GM12892 (cell line): ENCODE data around the gene GHITM.

Experiments used
- DNase-seq: peaks from one replicate; pipeline ENCODE4 v3.0.0; 2011; ENCODE audit not compliant: insufficient read length
- FAIRE-seq: peaks from 2 replicates; lab custom pipeline; 2011; peaks lifted over from hg19 to GRCh38; lab: Jason Lieb, UNC
- POLR2A ChIP-seq: IDR thresholded peaks from 2 replicates; pipeline ENCODE4 v1.6.1; 2011; ENCODE audit warnings: low read depth, low read length, control low read depth
- POLR2AphosphoS5 ChIP-seq: IDR thresholded peaks from 2 replicates; pipeline ENCODE4 v1.6.1; 2011; ENCODE audit warnings: low read depth, low read length, control low read depth
- TAF1 ChIP-seq: IDR thresholded peaks from 2 replicates; pipeline ENCODE4 v1.6.1; 2011; ENCODE audit warnings: low read depth, mild to moderate bottlenecking, control low read depth, low read length, borderline replicate concordance

Gene GHITM

GRCh38 chr10:84196941-84197340 lies 57.6 kb downstream of the GHITM start:
- FAIRE-seq (no peak), DNase-seq (no peak)
- TF ChIP-seq POLR2A (no peak), TAF1 (no peak), POLR2AphosphoS5 (no peak)

DNA sequence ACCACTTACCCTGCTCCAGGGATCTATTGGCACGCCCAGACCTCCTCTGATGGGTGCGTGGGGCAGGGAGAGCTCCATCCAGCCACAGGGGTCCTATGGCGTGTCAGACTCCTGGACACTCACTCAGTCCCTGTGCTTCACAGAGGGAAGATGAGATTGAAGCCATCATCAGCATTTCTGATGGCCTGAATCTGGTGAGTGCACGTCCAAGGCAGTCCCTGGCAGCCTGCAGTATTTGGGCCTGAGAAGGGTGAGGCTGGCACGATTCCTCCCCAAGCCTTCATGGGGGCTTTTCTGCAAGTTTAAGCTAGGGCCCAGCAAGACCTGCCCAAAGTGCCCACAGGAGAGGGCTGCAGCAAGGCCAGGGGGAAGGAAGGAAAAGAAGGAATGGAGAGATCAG lies 58.3 kb downstream of the GHITM start:
- DNase-seq, result no peak
- FAIRE-seq, result no peak
- TF ChIP-seq POLR2A, result no peak
- no peak for TF ChIP-seq TAF1
- TF ChIP-seq POLR2AphosphoS5, result no peak

DNA sequence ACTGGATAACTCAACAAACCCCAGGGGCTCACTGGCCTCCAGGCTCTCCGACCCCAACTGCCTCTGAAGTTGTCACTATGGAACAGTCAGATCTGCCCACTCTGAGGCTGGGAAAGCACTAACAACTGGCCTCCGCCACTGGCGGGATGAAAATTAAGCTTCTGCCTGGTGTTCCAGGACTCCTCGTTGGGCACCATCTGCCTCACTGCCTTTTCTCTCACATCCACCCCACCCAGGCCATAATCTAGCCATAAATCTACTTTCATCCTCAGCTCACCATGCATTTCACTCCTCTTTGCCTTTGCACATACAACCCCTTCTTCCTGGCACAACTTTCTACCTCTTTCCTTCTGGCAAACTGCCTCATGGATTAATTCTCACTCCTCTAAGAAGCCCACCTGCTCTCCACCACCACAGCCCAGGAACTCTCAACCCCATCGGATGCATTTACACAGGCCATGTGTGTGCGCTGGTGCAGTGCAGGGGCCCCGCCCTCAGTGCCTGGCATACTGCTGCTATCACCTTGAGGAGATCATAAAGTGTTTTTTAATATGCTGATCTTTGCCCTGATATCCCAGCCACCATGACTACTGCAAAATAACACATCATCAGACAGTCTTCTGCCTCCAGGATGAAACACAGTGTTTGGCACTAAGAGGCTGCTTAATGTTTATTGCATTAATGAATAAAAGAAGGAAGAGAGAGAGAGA lies 59.1 kb downstream of the GHITM start:
- no peak for DNase-seq
- TF ChIP-seq TAF1 (no peak), POLR2A (no peak), POLR2AphosphoS5 (no peak)
- no peak for FAIRE-seq

DNA sequence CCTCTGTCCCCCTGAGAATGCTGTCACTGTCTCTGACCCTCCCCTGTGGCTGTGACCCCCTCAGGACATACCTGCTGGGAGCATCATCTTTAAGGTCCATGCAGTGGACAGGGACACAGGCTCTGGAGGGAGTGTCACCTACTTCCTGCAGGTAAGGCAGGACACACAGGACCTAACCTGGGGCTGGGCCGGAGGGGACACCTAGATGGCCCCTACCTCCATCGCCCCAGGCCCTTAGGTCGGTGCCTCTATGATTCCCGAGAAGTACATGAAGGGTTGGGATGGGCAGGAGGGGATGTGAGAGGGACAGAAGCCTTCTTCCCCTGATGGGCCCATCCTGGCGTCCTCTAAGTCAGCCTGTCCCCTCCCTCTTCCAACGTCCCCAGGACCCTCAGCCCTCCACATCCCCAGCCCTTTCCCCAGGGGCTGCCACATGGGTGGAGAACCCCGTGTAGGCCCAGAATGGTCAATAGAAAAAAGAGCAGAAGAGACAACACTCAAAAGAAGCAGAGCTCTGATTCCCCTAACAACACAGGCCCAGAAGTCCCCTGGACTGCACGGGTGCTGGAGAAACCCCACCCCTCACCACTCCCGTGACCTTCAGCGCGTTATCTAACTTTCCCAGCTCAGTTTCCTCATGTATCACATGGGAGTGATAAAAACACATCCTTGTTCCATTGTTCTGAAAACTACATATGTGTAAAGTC lies 61.4 kb downstream of the GHITM start:
- TF ChIP-seq TAF1 (no peak), POLR2AphosphoS5 (no peak), POLR2A (no peak)
- peak; percentile 17 for FAIRE-seq
- DNase-seq, result no peak

- FAIRE-seq, result no peak
- TF ChIP-seq TAF1, result no peak
- TF ChIP-seq POLR2AphosphoS5, result no peak
- TF ChIP-seq POLR2A, result no peak
- no peak for DNase-seq
Measured at GRCh38 chr10:84201244-84201606, 61.9 kb downstream of the GHITM start.

- no peak for FAIRE-seq
- no peak for DNase-seq
- TF ChIP-seq TAF1 (no peak), POLR2A (no peak), POLR2AphosphoS5 (no peak)
Measured at GRCh38 chr10:84201682-84202081, 62.4 kb downstream of the GHITM start.

DNA sequence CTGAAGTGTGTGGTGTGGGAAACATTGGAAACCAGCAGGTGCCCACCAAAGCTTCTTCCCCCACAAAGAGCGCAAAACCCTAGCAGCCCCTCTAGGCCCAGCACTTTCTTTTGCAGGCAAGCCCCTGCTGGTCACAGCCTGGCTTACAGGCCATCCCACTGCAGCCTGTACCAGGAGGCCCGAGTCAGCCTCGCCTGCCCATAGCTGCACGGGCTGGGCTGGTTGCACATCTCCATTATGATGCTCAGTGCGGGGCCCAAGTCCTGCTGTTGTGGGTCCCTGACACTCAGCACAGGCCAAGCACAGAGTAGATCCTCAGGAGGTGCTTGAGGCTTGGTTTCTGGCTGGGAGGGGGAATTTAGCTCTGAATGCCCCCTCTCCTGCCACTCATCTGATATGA lies 63.0 kb downstream of the GHITM start:
- no peak for FAIRE-seq

More for the DNA sequence above, 63.0 kb downstream of the GHITM start:
- TF ChIP-seq TAF1 (no peak), POLR2A (no peak), POLR2AphosphoS5 (no peak)
- DNase-seq, result no peak
